ENCODE measurements around the gene CHRM5. TPM values are rescaled to one million over a fixed set of nuclear protein-coding genes. Genes with fewer than 3 reads are reported as not detected.

The CHRM5 gene, protein sequence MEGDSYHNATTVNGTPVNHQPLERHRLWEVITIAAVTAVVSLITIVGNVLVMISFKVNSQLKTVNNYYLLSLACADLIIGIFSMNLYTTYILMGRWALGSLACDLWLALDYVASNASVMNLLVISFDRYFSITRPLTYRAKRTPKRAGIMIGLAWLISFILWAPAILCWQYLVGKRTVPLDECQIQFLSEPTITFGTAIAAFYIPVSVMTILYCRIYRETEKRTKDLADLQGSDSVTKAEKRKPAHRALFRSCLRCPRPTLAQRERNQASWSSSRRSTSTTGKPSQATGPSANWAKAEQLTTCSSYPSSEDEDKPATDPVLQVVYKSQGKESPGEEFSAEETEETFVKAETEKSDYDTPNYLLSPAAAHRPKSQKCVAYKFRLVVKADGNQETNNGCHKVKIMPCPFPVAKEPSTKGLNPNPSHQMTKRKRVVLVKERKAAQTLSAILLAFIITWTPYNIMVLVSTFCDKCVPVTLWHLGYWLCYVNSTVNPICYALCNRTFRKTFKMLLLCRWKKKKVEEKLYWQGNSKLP
- not detected for total RNA-seq

DNA sequence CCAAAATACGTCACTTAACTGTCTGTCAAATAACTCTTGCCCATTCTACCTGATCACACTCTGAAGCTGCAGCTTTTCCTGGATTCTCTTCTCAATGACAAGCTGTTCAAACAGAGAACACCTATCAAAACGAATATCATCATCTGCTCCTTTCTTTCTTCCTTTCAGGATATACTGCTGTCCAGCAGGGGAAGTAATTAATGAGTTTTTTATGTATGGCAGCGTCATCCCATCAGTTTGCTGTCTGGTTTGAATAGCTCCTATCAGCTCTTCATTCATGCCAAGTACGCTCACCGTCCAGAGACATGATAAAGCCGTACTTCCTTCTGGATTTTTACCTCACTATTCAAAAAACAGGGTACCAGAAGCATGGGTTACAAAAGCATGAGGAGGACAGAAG, at the start of gene CHRM5:
Gene CHRM5 (plus strand): TSS at position 274 of the 400 bp plus-strand sequence. CDS start 94,221 bp downstream, outside the sequence.
- no peak for DNase-seq

DNA sequence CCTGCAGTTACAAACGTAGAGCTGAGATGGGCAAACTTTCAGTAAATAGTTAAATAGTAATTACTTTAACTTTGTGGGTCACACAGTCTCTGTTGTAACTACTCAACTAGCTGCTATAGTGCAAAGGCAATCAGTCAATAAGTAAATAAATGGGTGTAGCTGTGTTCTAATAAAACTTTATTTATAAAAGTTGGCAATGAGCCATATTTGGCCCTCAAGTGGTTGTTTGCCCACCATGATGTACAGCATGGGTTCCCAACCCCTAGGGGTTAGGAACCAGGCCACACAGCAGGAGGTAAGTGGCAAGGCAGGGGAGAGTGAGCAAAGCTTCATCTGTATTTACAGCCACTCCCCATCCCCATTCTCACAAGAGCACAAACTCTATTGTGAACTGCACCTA, 44.9 kb upstream of the CHRM5 start:
- no peak for DNase-seq

DNA sequence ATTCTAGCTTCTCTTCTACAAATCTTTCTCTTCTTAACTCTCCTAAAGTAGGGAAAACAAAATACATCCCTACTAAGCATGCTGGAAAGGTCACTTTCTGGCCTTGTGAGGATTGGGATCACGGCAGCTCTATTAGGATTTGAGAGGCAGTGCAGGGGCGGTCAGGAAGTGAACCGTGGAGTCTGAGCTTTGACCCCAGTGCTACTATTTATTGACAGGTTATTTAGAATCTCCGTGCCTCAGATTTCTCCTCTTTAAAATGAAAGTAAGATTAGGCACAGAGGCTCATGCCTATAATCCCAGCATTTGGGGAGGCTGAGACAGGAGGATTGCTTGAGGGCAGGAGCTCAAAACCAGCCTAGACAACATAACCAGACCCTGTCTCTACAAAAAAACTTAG, 42.0 kb upstream of the CHRM5 start:
- no peak for DNase-seq

DNA sequence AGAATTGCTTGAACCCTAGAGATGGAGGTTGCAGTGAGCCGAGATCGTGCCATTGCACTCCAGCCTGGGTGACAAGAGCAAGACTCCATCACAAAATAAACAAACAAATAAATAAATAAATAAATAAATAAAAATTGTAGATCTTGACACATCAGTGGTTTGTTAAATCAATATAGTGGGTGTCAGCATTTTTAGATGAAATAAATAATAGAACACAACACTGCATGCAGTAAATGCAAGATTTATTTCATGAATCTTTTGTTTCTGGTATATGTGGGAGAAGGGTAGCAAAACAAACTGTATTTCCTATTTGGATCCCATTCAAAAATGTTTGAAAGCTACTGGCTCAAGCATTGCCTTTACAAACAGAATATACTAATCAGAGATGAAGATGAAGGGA, 35.6 kb upstream of the CHRM5 start:
- no peak for DNase-seq

DNA sequence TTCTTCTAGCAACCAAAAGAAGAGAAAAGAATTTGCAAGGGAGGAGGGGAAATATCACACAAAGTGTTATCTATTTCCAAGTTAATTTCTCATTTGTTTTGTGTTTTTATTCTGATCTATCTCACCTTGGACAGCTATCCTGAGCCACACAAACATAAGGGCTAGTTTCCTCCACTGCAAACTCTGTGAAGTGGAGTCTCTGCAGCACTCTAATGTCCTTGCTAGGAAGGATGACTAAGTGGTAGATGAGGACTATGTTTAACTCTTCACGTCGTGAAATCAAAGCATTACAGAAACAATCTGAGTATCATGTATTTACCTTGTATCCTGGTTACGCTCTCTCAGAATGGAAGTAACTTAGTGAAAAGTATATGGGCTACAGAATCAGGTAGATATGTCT, 33.9 kb upstream of the CHRM5 start:
- no peak for DNase-seq

DNA sequence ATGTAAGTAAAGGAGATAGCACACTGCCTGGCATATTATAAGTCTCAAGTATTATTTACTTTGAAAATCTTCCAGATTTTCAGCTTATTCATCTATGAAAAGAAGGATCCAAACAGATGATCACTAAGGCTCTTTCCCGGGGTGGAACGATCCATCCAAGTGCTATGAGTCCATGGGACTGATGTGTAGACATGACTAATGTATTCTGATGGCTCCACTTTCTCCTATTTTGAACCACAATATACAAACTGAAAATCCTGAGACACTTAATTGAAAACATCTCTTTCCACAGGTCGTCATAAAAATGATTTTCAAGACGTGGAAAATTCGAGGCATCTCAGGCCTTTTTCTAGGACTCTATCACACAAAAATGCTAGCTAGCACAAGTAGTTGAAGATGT, 33.4 kb upstream of the CHRM5 start:
- DNase-seq, result no peak

DNA sequence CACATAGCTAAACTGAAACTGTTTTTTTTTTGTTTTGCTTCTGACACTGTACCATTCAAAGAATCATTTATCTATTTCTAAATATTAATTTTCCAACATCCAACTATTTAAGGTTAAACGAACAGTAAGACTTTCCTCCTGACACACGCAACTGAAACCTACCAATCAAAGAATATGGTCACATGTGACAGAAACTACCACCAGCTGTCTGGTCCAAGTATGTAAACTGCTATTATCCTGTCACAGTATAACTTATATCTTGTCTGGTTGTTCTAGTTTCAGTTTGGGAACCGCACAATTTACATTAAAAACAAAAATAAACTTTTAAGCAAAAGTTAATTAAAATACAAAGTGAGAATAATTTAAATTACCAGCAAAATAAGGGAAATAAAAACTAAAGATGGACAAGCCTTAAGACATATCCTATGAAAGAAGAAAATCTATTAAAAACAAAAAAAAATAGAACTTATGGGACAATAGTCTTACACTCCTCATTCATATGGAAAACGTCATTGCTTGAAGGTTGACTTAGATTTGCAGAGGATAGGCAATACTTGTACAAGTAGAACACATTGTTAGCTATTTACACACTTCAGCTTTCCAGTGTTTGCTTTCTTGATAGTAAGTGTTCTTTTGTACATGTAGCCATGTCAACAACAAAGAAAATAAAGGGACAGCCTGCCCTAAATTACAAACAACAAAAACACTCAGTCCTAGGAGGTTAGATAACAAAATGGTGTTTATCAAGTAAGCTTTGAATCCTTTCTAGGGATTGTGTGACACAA, 26.8 kb upstream of the CHRM5 start:
- DNase-seq, result no peak

DNA sequence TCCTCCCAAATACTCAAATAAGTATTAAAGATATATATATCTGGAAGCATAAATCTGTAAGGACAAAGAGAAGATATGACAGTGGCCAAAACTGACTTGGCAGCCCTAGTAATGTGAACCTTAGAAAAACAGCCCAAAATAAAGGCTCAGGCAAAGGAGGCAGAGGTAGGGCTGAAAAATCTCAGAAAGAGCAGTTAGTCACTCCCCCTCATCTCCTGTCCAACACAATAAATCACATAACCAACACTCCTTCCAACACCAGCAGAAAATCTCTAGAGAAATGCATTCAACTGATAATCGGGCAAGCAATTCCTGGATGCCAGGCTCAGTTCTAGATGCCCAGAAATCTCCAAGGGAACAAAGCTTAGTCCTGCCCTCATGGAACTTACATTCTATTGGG, 22.1 kb upstream of the CHRM5 start:
- DNase-seq, result no peak

DNA sequence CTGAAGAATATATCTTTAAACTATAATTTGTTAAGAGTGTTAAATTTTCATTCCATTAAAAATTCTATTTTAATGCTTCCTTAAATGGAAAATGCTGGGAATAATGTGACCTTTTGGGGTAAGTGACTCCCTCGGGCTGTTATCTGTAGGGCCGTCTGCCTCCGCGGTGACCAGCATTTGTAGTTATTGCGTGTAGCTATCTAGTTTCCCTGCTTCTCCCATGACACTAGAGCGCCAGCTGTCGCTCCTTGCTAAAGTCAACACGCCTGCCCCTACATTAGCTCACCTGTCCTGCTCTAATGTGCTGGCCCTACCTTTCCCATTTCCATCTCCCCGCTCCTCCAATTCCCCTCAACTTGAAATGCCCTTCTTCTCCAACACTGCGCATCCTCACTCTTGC, 12.4 kb upstream of the CHRM5 start:
- DNase-seq, result no peak

DNA sequence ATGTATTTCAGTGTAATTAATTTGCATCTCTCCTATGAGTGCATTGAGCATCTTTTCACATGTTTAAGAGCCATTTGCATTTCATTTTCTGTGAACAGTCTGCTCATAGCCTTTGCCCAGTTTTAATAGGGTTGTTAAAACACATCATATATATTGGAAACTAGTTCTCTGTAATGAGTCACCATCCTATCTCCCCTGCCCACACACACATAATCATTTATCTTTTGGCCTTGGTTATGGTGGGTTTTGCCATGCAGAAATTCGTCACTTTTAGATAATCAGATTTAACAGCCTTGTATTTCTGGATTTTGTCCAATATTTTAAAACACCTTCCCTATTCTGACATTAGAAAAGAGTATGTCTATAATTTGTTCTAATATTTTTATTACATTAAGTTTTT, 11.9 kb upstream of the CHRM5 start:
- DNase-seq, result no peak

DNA sequence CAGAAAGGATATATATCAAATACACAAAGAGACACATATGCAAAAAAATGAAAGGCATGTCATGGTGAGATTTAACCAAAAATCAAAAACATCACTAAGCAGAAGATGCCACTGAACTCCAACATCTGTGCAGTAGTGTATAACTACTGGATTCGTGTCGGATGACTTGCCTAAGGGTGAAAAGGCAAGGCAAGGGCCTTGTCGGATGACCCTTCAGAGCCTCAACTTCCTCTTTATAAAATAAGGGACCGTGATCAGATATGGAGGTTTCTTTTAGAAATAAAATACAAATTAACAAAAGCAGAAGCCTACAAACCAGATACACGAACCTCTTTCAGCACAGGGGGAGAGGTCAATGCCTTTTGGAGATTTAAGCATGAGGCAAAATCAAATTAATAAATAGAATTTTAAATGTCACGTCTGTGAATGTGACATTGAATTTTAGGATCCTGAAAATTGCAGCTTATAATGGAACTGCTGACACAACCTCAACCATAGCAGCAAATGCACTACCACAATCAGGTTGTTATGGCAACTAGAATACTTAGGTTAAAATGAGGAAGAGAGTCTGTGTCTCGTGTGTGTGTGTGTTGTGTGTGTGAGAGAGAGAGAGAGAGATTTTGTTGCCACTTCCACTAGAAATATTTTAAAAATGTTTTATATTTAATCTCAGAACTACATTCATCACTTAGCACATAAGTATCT, 8.3 kb upstream of the CHRM5 start:
- DNase-seq, result no peak

DNA sequence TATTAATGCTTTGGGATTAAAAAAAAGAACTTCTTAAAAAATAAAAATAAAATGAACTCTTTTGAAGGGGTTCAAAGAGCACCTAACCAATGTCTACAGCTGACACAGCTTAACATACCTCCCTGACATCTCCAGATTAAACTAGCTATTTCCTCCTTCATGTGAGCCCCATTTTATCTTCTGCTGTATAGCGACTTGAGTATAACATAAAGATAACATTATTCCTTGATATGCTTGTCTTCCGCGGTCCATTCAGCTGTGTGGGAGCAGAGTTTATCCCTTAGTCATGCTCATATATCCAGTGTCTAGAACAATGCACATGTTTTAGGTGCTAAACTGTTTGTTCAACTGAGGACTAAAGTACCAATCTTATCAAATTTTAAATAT, 7.8 kb upstream of the CHRM5 start:
- no peak for DNase-seq

DNA sequence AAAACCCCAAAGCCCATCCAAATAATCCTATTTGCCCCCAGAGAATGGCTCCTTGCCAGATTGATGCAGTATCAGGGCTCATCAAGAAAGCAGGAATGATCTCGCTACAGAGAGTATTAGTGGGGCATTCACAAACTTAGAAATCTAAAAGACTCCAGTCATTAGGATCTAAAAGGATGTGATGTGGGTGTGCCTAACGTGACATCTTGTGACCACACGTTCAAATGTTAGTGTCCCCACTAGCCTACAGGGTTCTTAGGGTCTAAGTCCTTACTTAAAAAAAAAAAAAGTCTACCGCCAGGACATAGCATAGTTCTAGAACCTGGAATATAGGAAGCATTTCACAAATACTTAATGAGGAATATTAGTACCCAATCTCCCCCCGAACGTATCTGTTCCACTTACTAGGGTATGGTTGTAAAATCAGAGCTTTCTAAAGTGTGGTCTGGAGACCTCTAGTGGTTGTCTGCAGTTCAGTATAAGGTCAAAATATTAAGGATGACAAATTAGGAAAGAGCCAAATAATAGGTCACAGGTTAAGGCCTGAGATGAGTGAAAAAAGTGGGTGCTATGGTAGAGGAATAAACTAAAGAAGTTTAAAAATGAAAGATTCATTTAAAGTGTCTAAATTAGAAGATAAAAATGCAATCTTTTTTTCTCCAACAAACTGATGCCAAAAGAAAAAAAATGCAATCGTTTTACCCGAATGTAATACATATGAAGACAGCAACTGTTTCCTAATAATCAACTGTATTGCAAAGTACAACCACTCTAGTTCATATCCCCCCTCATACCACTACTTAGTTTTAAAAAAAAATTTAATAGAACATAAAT, 4.2 kb upstream of the CHRM5 start:
- no peak for DNase-seq

DNA sequence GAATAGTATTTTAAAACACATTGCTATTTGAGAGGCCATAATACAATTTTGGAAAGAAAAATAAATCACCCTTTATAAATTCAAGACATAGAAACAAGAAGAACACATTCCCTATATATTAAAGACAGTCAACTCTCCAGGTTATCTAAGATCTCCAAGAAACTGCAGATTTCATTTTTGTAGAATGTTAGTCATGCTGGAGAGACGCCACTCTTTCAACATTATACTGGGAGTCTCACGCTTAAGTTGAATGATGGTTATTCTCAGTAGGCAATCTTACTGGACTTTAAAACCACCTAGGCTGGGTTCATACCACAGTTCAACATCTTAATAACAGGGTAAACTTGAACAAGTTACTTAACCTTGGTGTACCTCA, 3.6 kb upstream of the CHRM5 start:
- no peak for DNase-seq

DNA sequence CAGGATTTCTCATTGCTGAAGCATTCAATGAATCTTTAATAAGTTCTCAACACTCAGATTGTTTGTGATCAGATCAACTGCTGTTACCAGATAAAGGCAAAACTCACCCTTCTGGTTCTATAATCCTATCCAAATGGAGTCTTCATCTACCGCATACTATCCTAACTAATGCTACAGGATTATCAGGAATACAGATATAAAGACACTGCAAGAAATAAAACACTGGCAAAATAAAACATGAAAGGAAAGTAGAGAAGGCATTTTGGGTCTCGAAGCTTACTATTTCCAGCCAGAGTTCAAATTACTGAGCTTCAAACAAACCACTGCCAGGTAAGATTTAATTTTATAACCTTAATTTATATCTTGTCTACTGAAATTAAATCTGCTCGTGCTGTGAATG, 524 bp downstream of the CHRM5 start:
- no peak for DNase-seq

DNA sequence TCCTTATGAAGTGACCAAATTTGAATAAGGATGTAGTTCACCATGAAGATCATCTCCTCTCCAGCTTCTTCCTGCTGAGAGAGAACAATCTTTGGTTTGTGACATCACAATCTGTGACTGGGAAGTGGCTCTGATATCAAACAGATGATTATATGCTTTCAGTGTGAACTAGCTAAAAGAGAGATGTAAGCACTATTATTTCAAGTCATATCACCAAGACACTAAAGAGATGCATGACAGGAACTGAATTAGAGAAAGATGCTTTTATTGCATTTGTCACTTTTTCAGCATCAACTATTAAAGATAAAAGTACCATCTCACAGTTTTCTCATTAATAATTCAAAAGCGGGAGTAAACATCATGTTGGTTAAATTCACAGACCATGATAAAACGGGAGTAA, 3.5 kb downstream of the CHRM5 start:
- DNase-seq, result no peak

DNA sequence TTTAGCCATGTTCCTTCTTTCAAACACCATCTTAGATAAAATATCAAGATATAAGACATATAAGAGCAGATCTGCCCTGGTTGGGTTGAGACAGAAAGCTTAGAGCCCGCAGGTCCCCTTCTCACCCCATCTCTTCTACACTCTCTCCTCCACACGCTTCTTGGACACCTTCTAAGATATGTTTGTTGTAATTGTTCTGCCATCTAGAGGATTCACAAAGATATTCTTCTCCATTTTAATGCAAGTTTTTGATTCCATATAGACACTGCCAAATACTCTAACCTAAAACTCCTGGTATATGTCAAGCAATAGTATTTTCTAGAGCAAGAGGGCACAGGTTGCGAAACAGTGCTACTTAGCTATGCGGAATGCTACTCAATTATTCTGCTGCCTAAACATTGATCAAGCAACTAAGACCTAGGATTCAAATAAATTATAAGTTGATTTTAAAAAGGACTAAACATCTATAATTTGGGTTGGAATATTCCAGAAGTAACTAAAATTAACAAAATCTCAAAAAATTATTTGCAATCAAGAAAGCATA, 6.8 kb downstream of the CHRM5 start:
- DNase-seq, result no peak

DNA sequence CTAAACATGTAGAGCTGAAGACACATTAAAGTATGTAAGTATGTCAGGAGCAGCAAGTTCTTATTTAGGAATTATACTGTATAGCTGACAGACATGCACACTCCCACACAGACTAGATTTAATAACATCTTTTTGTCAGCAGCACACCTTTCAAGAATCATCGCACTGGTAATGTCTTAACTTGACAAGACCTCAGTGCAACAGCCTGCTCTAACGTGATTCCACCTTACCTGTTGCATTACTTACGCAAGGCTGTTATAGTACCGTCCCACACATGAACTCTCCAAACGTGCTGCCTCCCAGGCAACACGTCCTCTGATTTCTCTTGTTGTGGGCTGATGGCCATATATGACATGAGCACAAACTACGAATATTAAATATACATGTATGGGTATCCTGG, 11.9 kb downstream of the CHRM5 start:
- DNase-seq, result no peak

DNA sequence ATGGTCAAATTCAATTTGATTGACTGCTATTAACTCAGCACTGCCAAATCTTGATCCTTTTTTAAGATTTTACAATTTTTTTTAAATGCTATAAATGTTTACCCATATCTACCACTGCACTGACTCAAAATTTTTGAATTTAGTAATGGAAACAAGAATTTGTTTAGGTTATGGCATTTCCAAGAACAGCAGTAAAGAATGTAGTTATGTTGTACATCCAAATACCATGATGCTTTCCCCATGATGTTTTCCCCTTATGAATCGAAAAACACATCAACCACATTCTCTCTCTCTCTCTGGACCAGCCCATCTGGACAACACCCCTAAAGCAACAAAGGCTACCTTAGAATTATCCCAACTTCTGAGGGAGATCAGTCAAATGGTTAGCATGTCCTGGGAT, 14.2 kb downstream of the CHRM5 start:
- no peak for DNase-seq

DNA sequence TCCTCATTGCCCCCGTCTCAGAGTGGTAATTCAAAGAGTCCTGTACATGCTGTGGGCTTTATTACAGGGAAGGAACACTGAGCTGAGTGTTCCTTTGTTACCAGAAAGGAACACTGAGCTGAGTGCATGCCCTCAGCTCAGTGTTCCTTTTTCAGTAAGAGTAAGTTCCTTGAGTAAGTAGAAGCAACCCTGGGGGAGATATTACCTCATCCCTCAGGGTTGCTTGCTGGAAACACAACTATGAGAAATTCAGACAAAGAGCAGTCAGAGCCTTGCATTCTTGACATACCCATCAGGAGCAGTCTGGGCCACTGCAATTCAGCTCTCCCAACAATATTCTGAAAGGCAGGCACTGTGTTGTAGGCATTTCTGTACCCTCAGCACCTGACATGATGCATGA, 17.0 kb downstream of the CHRM5 start:
- DNase-seq, result no peak

DNA sequence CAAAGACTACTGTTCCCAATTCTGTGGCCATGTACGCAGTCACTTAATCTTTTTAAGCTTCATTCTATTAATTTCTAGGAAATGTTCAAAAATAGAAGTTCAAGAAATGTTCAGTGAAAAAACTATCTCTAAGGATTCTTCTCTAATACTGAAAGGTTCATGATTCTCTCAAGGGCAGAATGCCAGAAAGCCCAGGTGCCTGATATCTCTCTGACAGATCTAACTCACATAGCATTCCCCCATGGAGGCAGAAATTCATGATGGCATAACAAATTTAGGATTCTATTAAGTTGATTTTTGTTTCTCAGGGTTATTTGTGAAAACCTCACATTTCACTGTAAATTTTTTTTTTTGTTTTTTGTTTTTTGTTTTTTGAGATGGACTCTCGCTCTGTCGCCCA, 17.5 kb downstream of the CHRM5 start:
- DNase-seq, result no peak

DNA sequence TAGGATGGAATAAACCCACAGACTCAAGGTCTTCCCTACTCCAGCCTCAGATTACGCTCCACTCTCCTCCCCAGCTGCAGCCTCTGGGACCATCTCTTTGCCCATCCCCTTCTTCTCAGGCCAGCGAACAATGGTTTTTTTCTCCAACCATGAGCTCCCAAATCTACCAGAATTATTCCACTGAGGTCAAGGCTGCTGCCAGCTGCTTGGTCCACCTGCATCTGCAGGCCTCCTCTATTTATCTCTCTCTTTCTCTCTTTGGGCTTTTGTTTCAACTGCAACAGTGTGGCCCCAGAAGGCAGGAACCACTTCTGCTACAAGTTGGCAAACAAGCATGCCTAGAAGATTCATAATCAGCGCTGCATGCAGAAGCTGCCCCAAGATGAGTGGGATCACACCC, 19.1 kb downstream of the CHRM5 start:
- DNase-seq, result no peak

All from skin of body (tissue), 2 donors.